Measurements from ENCODE around the gene ZNF407.
A peak's percentile ranks its signal among the peaks of the same experiment; 100 is the strongest.

Gene ZNF407

DNA sequence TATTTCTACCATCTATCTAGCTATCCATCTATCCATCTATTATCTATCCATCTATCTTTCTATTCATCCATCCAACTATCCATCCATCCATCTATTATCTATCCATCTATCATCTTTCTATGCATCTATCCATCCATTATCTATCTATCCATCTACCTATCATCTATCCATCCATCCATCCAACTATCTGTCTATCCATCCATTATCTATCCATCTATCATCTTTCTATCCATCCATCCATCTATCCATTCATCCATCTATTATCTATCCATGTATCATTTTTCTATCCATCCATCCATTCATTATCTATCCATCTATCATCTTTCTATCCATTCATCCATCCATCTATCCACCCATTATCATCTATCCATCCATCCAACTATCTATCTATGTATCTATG, 24.6 kb upstream of the ZNF407 start:
- no peak overlapping the region for H3K4me2 ChIP-seq
- no peak overlapping the region for H3K27ac ChIP-seq
- no peak overlapping the region for H3K4me3 ChIP-seq
- no peaks in the 10 kb centered on the region for H3K36me3 ChIP-seq
- H3K9ac ChIP-seq: no peak overlapping the region
- peaks cover 0 to 11% (median 3%) of the 10 kb centered on the region in 11 experiments; a peak in 10 of 22 replicates for H3K9me3 ChIP-seq (replicated peaks in 1 of 11)
- no peaks in the 10 kb centered on the region for H4K20me1 ChIP-seq
- H3K27me3 ChIP-seq: no peaks in the 10 kb centered on the region
- H3K4me1 ChIP-seq: peaks cover 0 to 7% (median 4%) of the 10 kb centered on the region in 10 experiments; a peak in 8 of 20 replicates
- TF ChIP-seq Cebpa-rat (IDR thresholded peaks at IDR 0.05): no peak

DNA sequence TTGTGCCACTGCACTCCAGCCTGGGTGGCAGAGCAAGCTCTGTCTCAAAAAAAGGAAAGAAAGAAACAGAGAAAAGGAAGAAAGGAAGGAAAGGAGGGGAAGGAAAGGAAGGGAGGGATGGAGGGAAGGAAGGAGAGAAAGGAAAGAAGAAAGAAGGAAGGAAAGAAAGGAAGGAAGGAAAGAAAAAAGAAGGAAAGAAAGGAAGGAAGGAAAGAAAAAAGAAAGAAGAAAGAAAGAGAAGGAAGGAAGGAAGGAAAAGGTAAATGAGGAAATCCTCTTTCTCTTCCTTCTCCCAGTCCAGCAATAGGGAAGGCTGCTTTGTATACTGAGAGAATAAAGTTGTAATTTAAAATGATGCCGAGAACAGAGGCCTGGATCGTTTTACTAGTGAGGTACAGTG, 22.8 kb upstream of the ZNF407 start:
- no peak overlapping the region for H3K9ac ChIP-seq
- no peak for TF ChIP-seq Cebpa-rat (IDR thresholded peaks at IDR 0.05)
- no peaks in the 10 kb centered on the region for H4K20me1 ChIP-seq
- no peak overlapping the region for H3K27ac ChIP-seq
- no peak overlapping the region for H3K4me3 ChIP-seq
- no peaks in the 10 kb centered on the region for H3K4me1 ChIP-seq
- H3K4me2 ChIP-seq: no peak overlapping the region
- no peaks in the 10 kb centered on the region for H3K9me3 ChIP-seq (replicated peaks in 1 of 11)
- no peaks in the 10 kb centered on the region for H3K36me3 ChIP-seq
- H3K27me3 ChIP-seq: no peaks in the 10 kb centered on the region

DNA sequence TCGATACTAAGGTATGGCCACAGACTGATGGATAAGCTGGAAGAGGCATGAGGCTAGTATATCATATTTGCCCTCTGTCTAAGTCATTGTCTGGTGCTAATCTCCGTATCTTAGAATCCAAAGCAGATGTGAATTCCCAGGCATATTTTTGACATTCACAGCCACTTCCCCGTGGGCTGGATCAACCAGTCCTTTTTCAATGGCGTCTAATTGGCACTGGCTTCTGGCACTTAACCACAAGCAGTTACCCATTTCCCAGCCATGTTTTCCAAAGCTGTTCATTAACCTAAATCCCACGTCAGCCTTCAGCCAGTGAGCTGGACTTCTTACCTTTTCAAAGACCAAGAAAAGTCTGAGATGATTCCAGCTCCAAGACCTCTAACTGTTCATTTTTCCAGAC, 20.7 kb upstream of the ZNF407 start:
- H4K20me1 ChIP-seq: no peaks in the 10 kb centered on the region
- no peak overlapping the region for H3K4me3 ChIP-seq
- no peak overlapping the region for H3K27ac ChIP-seq
- H3K9me3 ChIP-seq (replicated peaks in 1 of 11): no peaks in the 10 kb centered on the region
- no peak for TF ChIP-seq Cebpa-rat (IDR thresholded peaks at IDR 0.05)
- no peak overlapping the region for H3K9ac ChIP-seq
- H3K27me3 ChIP-seq: no peaks in the 10 kb centered on the region
- peaks cover 0 to 6% (median 0%) of the 10 kb centered on the region in 10 experiments; a peak in 1 of 20 replicates for H3K4me1 ChIP-seq
- no peak overlapping the region for H3K4me2 ChIP-seq
- no peaks in the 10 kb centered on the region for H3K36me3 ChIP-seq

DNA sequence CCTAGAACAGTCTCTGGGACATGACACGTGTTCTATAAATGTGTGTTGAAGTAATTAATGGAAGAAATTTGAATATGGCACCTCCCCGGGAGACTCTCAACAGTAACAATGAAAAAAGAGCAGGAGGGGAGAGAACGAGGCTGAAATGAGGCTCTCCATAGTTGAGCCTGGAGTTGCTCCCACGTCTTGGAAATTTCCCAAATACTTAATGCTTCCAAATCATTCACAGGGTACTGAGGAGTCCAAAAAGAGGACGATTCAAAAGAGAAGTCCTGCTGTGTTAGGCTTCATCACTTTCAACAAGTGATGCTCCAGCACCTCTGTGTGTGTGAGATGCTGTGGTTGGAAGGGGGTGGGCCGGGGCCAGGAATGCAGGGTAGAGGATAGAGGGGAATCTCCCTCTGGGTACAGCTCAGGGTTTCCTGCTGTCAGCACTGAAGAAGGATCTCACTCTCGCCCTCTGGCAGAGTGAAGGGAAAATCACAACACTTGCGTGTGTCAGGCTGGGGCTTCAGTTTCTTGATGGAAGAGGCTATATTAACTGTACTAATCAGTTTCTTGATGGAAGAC, 18.1 kb upstream of the ZNF407 start:
- H3K4me3 ChIP-seq: no peak overlapping the region
- no peaks in the 10 kb centered on the region for H3K9me3 ChIP-seq (replicated peaks in 1 of 11)
- no peak for TF ChIP-seq Cebpa-rat (IDR thresholded peaks at IDR 0.05)

DNA sequence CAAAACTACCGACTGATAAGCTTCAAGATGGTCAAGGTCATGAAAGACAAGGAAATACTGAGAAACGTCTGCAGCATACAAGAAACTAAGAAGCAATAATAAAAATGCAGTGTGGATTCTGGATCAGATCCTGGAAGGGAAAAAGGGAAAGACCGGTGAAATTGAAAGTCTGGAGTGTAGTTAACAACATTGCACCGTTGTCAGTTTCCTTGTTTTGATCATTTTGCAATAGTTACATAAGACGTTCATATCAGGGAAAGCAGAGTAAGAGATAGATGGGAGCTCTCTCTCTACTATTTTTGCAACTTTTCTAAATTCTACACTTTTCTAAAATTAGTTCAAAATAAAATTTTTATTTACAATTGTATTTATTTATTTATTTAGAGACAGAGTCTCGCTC, 15.0 kb upstream of the ZNF407 start:
- no peaks in the 10 kb centered on the region for H4K20me1 ChIP-seq
- no peaks in the 10 kb centered on the region for H3K27me3 ChIP-seq
- no peak overlapping the region for H3K27ac ChIP-seq
- H3K4me3 ChIP-seq: no peak overlapping the region
- H3K9me3 ChIP-seq (replicated peaks in 1 of 11): no peaks in the 10 kb centered on the region
- H3K9ac ChIP-seq: no peak overlapping the region
- H3K4me2 ChIP-seq: no peak overlapping the region
- no peaks in the 10 kb centered on the region for H3K36me3 ChIP-seq
- no peak for TF ChIP-seq Cebpa-rat (IDR thresholded peaks at IDR 0.05)
- H3K4me1 ChIP-seq: peaks cover 0 to 14% (median 0%) of the 10 kb centered on the region in 10 experiments; a peak in 8 of 20 replicates

More for the DNA sequence above, 18.1 kb upstream of the ZNF407 start:
- Histone ChIP-seq H3K27ac (no peak overlapping the region), H3K36me3 (no peaks in the 10 kb centered on the region), H4K20me1 (no peaks in the 10 kb centered on the region), H3K4me1 (peaks cover 0 to 6% (median 0%) of the 10 kb centered on the region in 10 experiments; a peak in 1 of 20 replicates), H3K27me3 (no peaks in the 10 kb centered on the region), H3K4me2 (no peak overlapping the region), H3K9ac (no peak overlapping the region)

DNA sequence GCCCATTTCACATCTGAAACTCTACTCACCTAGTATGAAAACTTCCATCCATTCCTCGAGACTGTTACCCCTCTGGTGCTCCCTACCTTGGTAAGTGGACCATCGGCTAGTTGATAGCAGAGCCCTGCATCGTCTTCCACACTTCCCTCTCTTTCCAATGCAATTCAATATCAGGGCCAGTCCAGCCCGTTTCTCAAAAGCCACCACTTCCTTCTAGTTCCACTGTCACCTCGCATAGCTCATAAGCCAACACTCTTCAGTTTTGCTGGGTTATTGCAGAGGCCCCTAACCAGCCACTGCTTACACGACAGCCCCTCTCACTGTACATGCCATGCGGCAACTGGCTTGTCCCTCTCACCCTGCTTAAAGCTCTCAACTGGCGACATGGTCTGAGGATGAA, 10.2 kb upstream of the ZNF407 start:
- Histone ChIP-seq H3K4me3 (no peak overlapping the region), H3K9ac (no peak overlapping the region), H4K20me1 (no peaks in the 10 kb centered on the region), H3K9me3 (replicated peaks in 1 of 11) (no peaks in the 10 kb centered on the region), H3K4me2 (peak overlapping the region in 4 of 11 experiments; percentile 20 to 59 (median 52); a peak in 7 of 22 replicates), H3K4me1 (peaks cover 0 to 54% (median 31%) of the 10 kb centered on the region in 10 experiments; a peak in 14 of 20 replicates), H3K36me3 (peaks cover 0 to 10% (median 0%) of the 10 kb centered on the region in 11 experiments; a peak in 2 of 22 replicates), H3K27me3 (no peaks in the 10 kb centered on the region), H3K27ac (0 out of 22 replicates have a peak overlapping the region, but pooled peaks of 1 of the 11 experiments have one; percentile 9)
- no peak for TF ChIP-seq Cebpa-rat (IDR thresholded peaks at IDR 0.05)

DNA sequence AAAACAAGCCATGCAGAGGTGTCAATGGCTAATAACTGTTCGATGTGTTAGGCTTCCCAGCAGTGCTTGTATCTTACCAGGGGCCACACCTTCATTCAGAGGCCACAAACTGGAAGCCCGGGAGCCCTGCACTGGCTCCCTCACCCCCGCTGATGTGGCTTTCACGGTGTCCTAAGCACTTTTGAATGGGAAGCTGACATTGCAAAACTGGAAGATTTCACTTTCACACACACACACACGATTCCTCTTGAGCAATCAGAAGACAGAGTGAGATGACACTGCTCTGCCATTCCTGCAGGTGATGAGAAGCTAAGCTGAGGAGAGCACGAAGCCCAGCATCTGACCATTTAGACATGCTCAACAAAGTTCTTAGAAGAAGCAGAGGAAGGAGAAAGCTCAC, 8.6 kb upstream of the ZNF407 start:
- Histone ChIP-seq H3K4me3 (0 out of 20 replicates have a peak overlapping the region, but pooled peaks of 1 of the 10 experiments have one; percentile 4), H3K9ac (peak overlapping the region in 4 of 11 experiments; percentile 19 to 25 (median 22); a peak in 1 of 22 replicates), H3K27me3 (no peaks in the 10 kb centered on the region), H3K9me3 (replicated peaks in 1 of 11) (no peaks in the 10 kb centered on the region), H3K27ac (peak overlapping the region in 5 of 11 experiments; percentile 31 to 73 (median 43); a peak in 8 of 22 replicates), H3K4me2 (peak overlapping the region in 7 of 11 experiments; percentile 27 to 100 (median 80); a peak in 13 of 22 replicates), H4K20me1 (no peaks in the 10 kb centered on the region), H3K36me3 (peaks cover 8 to 26% (median 13%) of the 10 kb centered on the region in 11 experiments; a peak in 19 of 22 replicates), H3K4me1 (peaks cover 0 to 70% (median 33%) of the 10 kb centered on the region in 10 experiments; a peak in 14 of 20 replicates)
- peak in 3 of 11 experiments; percentile 6 to 54 (median 51); a peak in 2 of 22 replicates for TF ChIP-seq Cebpa-rat (IDR thresholded peaks at IDR 0.05)

DNA sequence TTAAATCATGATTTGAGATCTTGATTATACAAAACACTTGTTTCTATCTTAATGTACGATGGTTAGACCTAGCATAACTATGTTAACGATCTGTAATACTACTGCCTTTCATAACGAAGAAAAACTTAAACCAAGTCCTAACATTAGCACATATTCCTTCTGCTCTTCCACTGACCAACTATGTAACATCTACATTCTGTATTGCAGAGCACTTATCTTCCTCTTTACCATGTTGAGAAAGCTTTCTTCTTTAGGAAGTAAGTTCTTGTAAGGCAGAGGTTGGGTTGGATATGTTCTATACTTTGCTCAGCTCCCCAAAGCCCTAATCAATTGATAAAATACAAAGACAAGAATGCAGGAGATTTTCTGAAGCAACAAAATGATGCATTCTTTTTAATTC, 7.9 kb upstream of the ZNF407 start:
- Histone ChIP-seq H3K4me1 (peaks cover 4 to 78% (median 38%) of the 10 kb centered on the region in 10 experiments), H3K4me3 (no peak overlapping the region), H3K36me3 (peaks cover 8 to 33% (median 18%) of the 10 kb centered on the region in 11 experiments; a peak in 19 of 22 replicates), H3K9me3 (replicated peaks in 1 of 11) (no peaks in the 10 kb centered on the region), H3K9ac (no peak overlapping the region), H3K4me2 (peak overlapping the region in 5 of 11 experiments; percentile 28 to 100 (median 80); a peak in 10 of 22 replicates), H3K27me3 (no peaks in the 10 kb centered on the region), H3K27ac (peak overlapping the region in 4 of 11 experiments; percentile 31 to 73 (median 42); a peak in 5 of 22 replicates), H4K20me1 (peaks cover 0 to 6% (median 0%) of the 10 kb centered on the region in 11 experiments; a peak in 2 of 22 replicates)
- TF ChIP-seq Cebpa-rat (IDR thresholded peaks at IDR 0.05): no peak

DNA sequence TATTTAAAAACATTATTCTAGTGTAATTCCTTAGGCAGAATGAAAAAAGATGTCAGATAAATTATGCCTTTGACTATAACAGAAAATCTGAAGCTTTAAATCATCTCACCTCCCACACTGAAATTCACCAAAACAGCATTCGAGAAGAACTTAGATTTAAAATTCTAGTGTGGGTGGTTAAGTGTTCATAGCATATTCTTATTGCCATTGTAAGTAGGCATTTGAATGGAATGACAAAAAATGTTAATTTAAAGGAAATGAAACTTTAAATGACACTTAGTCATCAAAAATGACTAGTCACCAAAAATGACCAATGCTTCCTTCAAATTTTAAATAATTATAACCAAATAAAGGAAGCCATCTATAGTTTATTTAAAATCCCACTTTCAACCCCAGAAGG, 7.0 kb upstream of the ZNF407 start:
- no peak for TF ChIP-seq Cebpa-rat (IDR thresholded peaks at IDR 0.05)
- Histone ChIP-seq H3K4me2 (peak overlapping the region in 5 of 11 experiments; percentile 63 to 100 (median 80); a peak in 10 of 22 replicates), H3K4me1 (peaks cover 13 to 86% (median 46%) of the 10 kb centered on the region in 10 experiments), H3K27me3 (no peaks in the 10 kb centered on the region), H3K27ac (peak overlapping the region in 6 of 11 experiments; percentile 1 to 75 (median 67); a peak in 10 of 22 replicates), H3K9ac (peak overlapping the region in 4 of 11 experiments; percentile 22 to 47 (median 41); a peak in 5 of 22 replicates), H3K9me3 (replicated peaks in 1 of 11) (no peaks in the 10 kb centered on the region), H3K36me3 (peaks cover 8 to 35% (median 19%) of the 10 kb centered on the region in 11 experiments; a peak in 19 of 22 replicates), H3K4me3 (peak overlapping the region in 1 of 10 experiments; percentile 22; a peak in 2 of 20 replicates), H4K20me1 (peaks cover 0 to 11% (median 0%) of the 10 kb centered on the region in 11 experiments; a peak in 2 of 22 replicates)

All from BLaER1 treated with 17β-estradiol and CSF1 and Interleukin-3, amounts not matched to agents 10 nM and 100 nM (cell line).